ENCODE results near the gene TMEM101.
"Not testable (repeated sequence)": the region's sequence is repeated elsewhere in the genome, so short reads cannot be mapped to it uniquely, and the experiment has no call there.

Gene TMEM101

DNA sequence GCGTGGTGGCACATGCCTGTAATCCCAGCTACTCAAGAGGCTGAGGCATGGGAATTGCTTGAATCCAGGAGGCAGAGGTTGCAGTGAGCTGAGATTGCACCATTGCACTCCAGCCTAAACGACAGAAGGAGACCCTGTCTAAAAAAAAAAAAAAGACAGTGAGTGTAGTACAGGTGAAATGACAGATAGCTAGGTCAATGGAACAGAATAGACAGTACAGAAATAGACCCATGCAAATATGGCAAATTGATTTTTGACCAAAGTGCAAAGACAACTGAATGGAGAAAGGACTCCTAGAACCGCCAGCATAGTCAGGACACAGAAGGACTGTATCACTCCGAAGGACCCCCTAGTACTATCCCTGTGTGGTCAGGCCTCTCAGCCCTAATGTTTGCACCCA lies 44.4 kb downstream of the TMEM101 start:
- TF ChIP-seq, protein P1, sequence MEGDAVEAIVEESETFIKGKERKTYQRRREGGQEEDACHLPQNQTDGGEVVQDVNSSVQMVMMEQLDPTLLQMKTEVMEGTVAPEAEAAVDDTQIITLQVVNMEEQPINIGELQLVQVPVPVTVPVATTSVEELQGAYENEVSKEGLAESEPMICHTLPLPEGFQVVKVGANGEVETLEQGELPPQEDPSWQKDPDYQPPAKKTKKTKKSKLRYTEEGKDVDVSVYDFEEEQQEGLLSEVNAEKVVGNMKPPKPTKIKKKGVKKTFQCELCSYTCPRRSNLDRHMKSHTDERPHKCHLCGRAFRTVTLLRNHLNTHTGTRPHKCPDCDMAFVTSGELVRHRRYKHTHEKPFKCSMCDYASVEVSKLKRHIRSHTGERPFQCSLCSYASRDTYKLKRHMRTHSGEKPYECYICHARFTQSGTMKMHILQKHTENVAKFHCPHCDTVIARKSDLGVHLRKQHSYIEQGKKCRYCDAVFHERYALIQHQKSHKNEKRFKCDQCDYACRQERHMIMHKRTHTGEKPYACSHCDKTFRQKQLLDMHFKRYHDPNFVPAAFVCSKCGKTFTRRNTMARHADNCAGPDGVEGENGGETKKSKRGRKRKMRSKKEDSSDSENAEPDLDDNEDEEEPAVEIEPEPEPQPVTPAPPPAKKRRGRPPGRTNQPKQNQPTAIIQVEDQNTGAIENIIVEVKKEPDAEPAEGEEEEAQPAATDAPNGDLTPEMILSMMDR (IDR thresholded peaks at IDR 0.05; ENCODE audit: low read depth, low read length, missing control alignments): no peak
- no peak for DNase-seq (ENCODE audit: low read depth)

DNA sequence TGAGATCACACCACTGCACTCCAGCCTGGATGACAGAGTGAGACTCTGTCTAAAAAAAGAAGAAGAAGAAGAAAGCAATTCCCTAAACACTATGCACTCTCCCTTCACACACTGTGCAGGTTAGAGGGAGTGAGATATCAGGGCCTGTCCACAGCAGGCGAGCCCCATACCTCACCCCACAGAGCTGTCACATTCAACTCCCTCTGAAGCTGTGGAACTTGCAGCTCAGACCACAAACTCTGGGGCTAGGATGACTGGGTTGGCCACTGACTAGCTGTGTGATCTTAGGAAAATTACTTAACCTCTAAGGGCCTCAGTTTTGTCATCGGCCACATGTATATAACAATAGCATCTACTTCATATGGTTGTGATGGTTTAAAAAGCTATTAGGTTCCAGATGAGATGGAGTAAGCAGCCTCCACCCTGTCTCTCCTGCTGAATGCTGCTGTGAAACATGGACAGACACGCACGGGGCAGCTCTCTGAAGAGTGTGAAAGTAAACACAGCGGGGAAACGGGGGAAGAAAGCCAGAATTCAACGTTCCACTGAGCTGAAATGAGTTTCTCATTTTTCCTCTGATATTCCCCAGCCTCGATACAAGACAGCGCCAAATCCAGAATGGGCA lies 47.4 kb downstream of the TMEM101 start:
- DNase-seq (ENCODE audit: low read depth): no peak
- no peak overlapping the region for H3K4me3 ChIP-seq (ENCODE audit: low read depth, low read length)
- TF ChIP-seq, protein P1 (IDR thresholded peaks at IDR 0.05; ENCODE audit: low read depth, low read length, missing control alignments): no peak

More for the DNA sequence above, 44.4 kb downstream of the TMEM101 start:
- H3K4me3 ChIP-seq (ENCODE audit: low read depth, low read length): no peak overlapping the region

DNA sequence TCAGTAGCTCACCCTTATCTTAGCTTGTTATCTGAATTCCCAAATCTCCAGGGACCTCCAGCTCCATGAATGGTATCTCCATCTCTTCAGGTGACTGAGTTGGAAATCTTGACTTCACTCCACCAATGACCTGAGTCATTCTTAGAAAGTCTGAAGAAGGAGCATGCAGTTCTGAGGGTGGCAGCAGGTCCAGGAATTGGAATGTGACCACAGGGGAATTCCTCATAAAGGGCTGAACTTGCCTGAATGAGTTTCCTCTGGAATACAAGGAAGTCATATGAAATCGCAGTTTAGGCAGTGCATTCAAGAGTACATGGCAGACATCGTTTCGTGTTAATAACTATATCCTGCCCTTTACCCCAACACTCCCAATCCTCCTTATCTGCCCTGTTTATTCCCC lies 48.5 kb downstream of the TMEM101 start:
- no peak overlapping the region for H3K4me3 ChIP-seq (ENCODE audit: low read depth, low read length)
- TF ChIP-seq, protein P1 (IDR thresholded peaks at IDR 0.05; ENCODE audit: low read depth, low read length, missing control alignments): no peak
- no peak for DNase-seq (ENCODE audit: low read depth)

DNA sequence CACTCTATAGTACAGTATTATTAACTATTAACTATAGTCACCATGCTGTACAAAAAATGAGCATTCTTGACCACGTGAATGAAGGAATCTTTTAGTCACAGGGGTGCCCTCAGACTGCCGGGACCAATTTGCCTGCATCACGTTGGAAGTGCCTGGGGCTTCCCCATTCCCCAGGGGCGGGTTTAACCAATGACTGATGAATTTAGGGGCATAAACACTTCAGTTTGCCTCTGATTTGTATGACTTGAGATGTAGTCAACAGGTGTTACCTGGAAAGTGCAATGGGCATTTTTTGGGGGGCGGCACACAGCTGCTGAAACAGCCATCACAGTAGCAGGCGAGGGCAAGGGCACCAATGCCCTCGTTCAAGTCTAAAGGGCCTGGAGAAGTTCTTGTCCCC lies 52.3 kb downstream of the TMEM101 start:
- no peak for DNase-seq (ENCODE audit: low read depth)
- no peak overlapping the region for H3K4me3 ChIP-seq (ENCODE audit: low read depth, low read length)
- TF ChIP-seq, protein P1 (IDR thresholded peaks at IDR 0.05; ENCODE audit: low read depth, low read length, missing control alignments): no peak

DNA sequence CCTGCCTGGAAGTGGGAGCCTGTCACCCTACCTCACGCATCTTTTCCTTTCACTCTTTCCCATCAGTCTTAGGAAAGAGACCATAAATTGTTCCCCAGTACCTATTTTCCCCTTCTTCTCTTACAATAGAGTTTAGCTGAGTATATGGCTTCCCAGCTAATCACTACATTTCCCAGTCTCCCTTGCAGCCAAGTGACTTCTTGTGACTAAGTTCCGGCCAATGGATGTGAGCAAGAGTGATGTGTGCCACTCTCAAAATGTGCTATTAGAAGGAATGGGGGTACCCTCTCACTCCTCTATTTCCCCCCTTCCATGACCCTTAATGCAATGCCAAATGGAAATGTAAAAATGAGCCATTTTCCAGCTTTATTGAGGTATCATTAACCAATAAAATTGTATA lies 52.8 kb downstream of the TMEM101 start:
- no peak for DNase-seq (ENCODE audit: low read depth)
- TF ChIP-seq, protein P1 (IDR thresholded peaks at IDR 0.05; ENCODE audit: low read depth, low read length, missing control alignments): no peak
- H3K4me3 ChIP-seq (ENCODE audit: low read depth, low read length): no peak overlapping the region

DNA sequence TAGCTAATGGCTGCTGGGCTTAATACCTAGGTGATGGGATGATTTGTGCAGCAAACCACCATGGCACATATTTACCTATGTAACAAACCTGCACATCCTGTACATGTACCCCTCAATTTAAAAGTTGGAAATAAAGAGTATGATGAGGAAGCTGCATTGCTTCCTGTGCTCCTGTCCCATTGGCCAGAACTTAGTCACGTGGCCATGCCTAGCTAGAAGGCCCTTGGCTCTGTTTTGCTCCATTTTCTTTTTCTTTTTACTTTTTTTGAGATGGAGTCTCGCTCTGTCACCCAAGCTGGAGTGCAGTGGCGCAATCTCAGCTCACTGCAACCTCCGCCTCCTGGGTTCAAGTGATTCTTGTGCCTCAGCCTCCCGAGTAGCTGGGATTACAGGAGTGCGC lies 53.5 kb downstream of the TMEM101 start:
- DNase-seq (ENCODE audit: low read depth): not testable (repeated sequence)

More for the DNA sequence above, 53.5 kb downstream of the TMEM101 start:
- H3K4me3 ChIP-seq (ENCODE audit: low read depth, low read length): not testable (repeated sequence)

Measured in GM12864 (cell line).